ENCODE measurements around the gene PPY. TPM values are rescaled to one million over a fixed set of nuclear protein-coding genes. Genes with fewer than 3 reads are reported as not detected.

Gene PPY
- total RNA-seq, 4 donors from 2014 or later: not detected

GRCh38 chr17:43905400-43905984 is 36.8 kb downstream of the PPY start:
- Histone ChIP-seq H3K9me3 (no peaks in the 10 kb centered on the region), H3K4me1 (peaks cover 0 to 69% (median 22%) of the 10 kb centered on the region in 3 donors), H3K27me3 (peaks cover 13% of the 10 kb centered on the region), H3K36me3 (peaks cover 0 to 23% of the 10 kb centered on the region in 2 donors), H3K27ac (peak overlapping the region in 3 of 4 donors; percentile 93 to 96 (median 96)), H3K4me3 (peak overlapping the region in 1 of 2 donors; percentile 79)
- no peak for ATAC-seq
- no CpG with 5 or more reads among the region's 3 CpGs for WGBS, 2 donors (ENCODE audit: low coverage in 1 of 2)
- TF ChIP-seq POLR2A (IDR thresholded peaks at IDR 0.05) (no peak), CTCF (IDR thresholded peaks at IDR 0.05) (no peak)

- TF ChIP-seq CTCF (IDR thresholded peaks at IDR 0.05) (no peak), POLR2AphosphoS5 (IDR thresholded peaks at IDR 0.05) (no peak), EP300 (IDR thresholded peaks at IDR 0.05) (no peak), POLR2A (IDR thresholded peaks at IDR 0.05) (no peak)
- H3K36me3 ChIP-seq: peaks cover 0 to 35% of the 10 kb centered on the region in 2 donors
- H3K9me3 ChIP-seq: no peaks in the 10 kb centered on the region
- WGBS, 2 donors (ENCODE audit: low coverage in 1 of 2): 87% methylated on average over 2 of the region's 7 CpGs; no CpG with 5 or more reads in 1 of the 2 donors
- peaks cover 13% of the 10 kb centered on the region for H3K27me3 ChIP-seq
- H3K27ac ChIP-seq: no peak overlapping the region
- no peak overlapping the region for H3K4me3 ChIP-seq
- H3K4me1 ChIP-seq: peaks cover 0 to 62% (median 22%) of the 10 kb centered on the region in 3 donors
- ATAC-seq: no peak
Observed at GRCh38 chr17:43901861-43902589, 40.3 kb downstream of the PPY start.

GRCh38 chr17:43900858-43901754 is 41.2 kb downstream of the PPY start:
- H3K4me3 ChIP-seq: peak overlapping the region; percentile 15 to 51
- peaks cover 0 to 52% (median 18%) of the 10 kb centered on the region in 3 donors for H3K4me1 ChIP-seq
- peaks cover 9% of the 10 kb centered on the region for H3K27me3 ChIP-seq
- no peaks in the 10 kb centered on the region for H3K9me3 ChIP-seq
- 17 to 64% methylated on average over 2 to 3 of the region's 13 CpGs for WGBS, 2 donors (ENCODE audit: low coverage in 1 of 2)
- no peak overlapping the region for H3K27ac ChIP-seq
- H3K36me3 ChIP-seq: peaks cover 0 to 45% of the 10 kb centered on the region in 2 donors
- no peak for TF ChIP-seq POLR2A (IDR thresholded peaks at IDR 0.05)
- no peak for TF ChIP-seq EP300 (IDR thresholded peaks at IDR 0.05)
- no peak for TF ChIP-seq CTCF (IDR thresholded peaks at IDR 0.05)
- no peak for TF ChIP-seq POLR2AphosphoS5 (IDR thresholded peaks at IDR 0.05)
- no peak for ATAC-seq

GRCh38 chr17:43900183-43900857 is 42.0 kb downstream of the PPY start:
- Histone ChIP-seq H3K27me3 (peaks cover under 1% of the 10 kb centered on the region), H3K4me3 (peak overlapping the region; percentile 15 to 51), H3K36me3 (peaks cover 0 to 52% of the 10 kb centered on the region in 2 donors), H3K4me1 (peaks cover 0 to 45% (median 11%) of the 10 kb centered on the region in 3 donors), H3K9me3 (no peaks in the 10 kb centered on the region), H3K27ac (no peak overlapping the region)
- ATAC-seq: peak; percentile 98
- TF ChIP-seq CTCF (IDR thresholded peaks at IDR 0.05) (no peak), EP300 (IDR thresholded peaks at IDR 0.05) (no peak), POLR2AphosphoS5 (IDR thresholded peaks at IDR 0.05) (no peak), POLR2A (IDR thresholded peaks at IDR 0.05) (no peak)
- no CpG with 5 or more reads among the region's 31 CpGs for WGBS, 2 donors (ENCODE audit: low coverage in 1 of 2)
